SJSA1 (cell line): ENCODE data around the gene DND1. TPM values are rescaled to one million over a fixed set of nuclear protein-coding genes. Genes with fewer than 3 reads are reported as not detected.
"Not testable (repeated sequence)": the region's sequence is repeated elsewhere in the genome, so short reads cannot be mapped to it uniquely, and the experiment has no call there.

Source experiments
- DNase-seq, 2 experiments: peaks; one replicate each; pipeline ENCODE4 v3.0.0-alpha.2; 2015 to 2020; ENCODE audit warnings: low spot score in 2 of 2, low read depth in 1 of 2
- H3K27ac ChIP-seq: fragments of 250-450 bp; sonication (Bioruptor Pico); 2 replicates; pipeline ENCODE4 v1.5.1; 2020; ENCODE audit warnings: mild to moderate bottlenecking, moderate library complexity
- H3K27me3 ChIP-seq: fragments of 250-450 bp; sonication (Bioruptor Pico); replicated peaks from 2 replicates; pipeline ENCODE4 v1.5.1; 2020; ENCODE audit warnings: mild to moderate bottlenecking, moderate library complexity
- H3K36me3 ChIP-seq: fragments of 250-450 bp; sonication (Bioruptor Pico); 2 replicates; pipeline ENCODE4 v1.5.1; 2020; ENCODE audit warnings: mild to moderate bottlenecking
- H3K4me1 ChIP-seq: fragments of 250-450 bp; sonication (Bioruptor Pico); replicated peaks from 2 replicates; pipeline ENCODE4 v1.6.1; 2021; ENCODE audit warnings: mild to moderate bottlenecking
- H3K4me3 ChIP-seq: fragments of 250-450 bp; sonication (Bioruptor Pico); 2 replicates; pipeline ENCODE4 v1.5.1; 2020; ENCODE audit warnings: mild to moderate bottlenecking
- H3K9me3 ChIP-seq: fragments of 250-450 bp; sonication (Bioruptor Pico); replicated peaks from 2 replicates; pipeline ENCODE4 v1.5.1; 2020; ENCODE audit warnings: mild to moderate bottlenecking
- total RNA-seq: library from RNA; depleted of rRNA; stranded (reverse); fragments of >200 nt; shearing (Covaris generic); gene quantifications from 2 replicates; pipeline ENCODE4 v1.2.3, GENCODE V29; 2014; rRNA removed

Gene DND1
- total RNA-seq, 1 experiment from 2014 or later: 1.2 TPM

DNA sequence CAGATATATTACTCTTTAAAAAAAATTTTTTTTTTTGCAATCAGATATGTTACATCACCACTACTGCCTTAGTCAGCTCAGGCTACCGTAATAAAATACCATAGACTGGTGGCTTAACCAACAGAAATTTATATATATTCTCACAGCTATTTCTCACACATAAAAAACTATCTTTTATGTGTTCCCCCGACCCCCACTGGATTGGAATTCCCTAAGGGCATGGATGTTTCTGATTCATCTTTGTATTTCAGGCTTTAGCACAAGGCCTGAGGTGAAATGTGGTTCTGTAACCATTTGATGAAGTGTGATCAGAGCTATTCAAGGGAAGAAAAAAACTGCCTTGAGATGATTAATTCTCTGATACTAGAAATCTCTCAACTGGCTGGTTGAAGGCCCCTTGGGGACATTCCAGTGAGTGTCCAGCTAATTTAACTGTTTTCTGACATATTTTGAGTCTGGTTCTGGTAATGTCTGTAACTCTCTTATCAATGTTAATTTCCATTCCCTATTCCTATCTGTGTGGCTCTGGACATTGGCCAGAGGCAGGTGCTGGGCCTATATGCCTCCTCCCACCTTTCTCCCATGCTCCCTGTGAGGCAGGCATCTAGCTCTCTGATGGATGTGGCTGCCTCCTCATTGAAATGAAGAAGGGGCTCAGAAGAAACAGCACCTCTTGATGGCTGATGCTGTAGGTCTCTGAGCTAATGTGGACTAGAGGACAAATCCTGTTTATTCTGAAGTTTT lies 42.9 kb downstream of the DND1 start:
- no peak for DNase-seq
- H3K9me3 ChIP-seq: 0 out of 2 replicates have a peak, but pooled peaks cover 2% of the 10 kb centered on the region
- H3K36me3 ChIP-seq: no peaks in the 10 kb centered on the region
- peaks cover 20% of the 10 kb centered on the region for H3K4me1 ChIP-seq
- H3K4me3 ChIP-seq: no peak overlapping the region
- no peaks in the 10 kb centered on the region for H3K27me3 ChIP-seq
- H3K27ac ChIP-seq: no peak overlapping the region

DNA sequence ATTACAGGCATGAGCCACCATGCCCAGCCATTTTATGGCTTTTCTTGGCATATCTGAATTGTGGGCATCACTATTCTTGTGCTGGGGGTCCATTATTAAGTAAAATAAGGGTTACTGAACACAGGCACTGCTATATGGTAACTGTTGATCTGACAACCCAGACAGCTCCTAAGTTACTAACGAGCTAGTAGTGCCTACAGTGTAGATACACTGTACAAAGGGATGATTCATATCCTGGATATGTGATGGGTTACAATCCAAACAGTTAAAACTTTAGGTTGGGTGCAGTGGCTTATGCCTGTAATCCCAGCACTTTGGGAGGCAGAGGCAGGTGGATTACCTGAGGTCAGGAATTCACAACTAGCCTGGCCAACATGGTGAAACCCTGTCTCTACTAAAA lies 44.7 kb downstream of the DND1 start:
- no peaks in the 10 kb centered on the region for H3K27me3 ChIP-seq
- no peak overlapping the region for H3K4me3 ChIP-seq
- H3K36me3 ChIP-seq: no peaks in the 10 kb centered on the region
- H3K27ac ChIP-seq: peak overlapping the region; percentile 54
- 0 out of 2 replicates have a peak, but pooled peaks cover 2% of the 10 kb centered on the region for H3K9me3 ChIP-seq
- peak in 1 of 2 experiments; percentile 23 for DNase-seq
- H3K4me1 ChIP-seq: peaks cover 34% of the 10 kb centered on the region

DNA sequence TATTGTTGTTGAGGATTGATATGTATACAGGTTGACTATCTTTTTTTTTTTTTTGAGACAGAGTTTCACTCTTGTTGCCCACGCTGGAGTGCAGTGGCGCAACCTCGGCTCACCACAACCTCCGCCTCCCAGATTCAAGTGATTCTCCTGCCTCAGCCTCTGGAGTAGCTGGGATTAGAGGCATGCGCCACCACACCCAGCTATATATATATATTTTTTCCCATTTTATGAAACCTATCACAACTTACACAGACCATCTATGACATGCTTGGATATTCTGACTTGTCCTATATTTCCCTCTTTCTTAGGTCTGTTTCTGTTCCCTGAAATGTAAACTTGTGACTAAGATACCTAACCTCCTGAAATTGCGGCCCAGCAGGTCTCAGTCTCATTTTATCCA lies 45.4 kb downstream of the DND1 start:
- Histone ChIP-seq H3K4me3 (no peak overlapping the region), H3K36me3 (no peaks in the 10 kb centered on the region), H3K27ac (peak overlapping the region; percentile 54; the same call in 1 of the 2 replicates), H3K4me1 (peaks cover 28% of the 10 kb centered on the region), H3K9me3 (0 out of 2 replicates have a peak, but pooled peaks cover 2% of the 10 kb centered on the region), H3K27me3 (no peaks in the 10 kb centered on the region)
- peak in 1 of 2 experiments; percentile 8 for DNase-seq

- not testable (repeated sequence) for H3K27ac ChIP-seq, H3K4me3 ChIP-seq, H3K27me3 ChIP-seq, H3K36me3 ChIP-seq, H3K9me3 ChIP-seq
- peaks cover 22% of the 10 kb centered on the region for H3K4me1 ChIP-seq
- DNase-seq: peak in 1 of 2 experiments; percentile 38
Measured at GRCh38 chr5:140624886-140625285, 48.5 kb downstream of the DND1 start.

DNA sequence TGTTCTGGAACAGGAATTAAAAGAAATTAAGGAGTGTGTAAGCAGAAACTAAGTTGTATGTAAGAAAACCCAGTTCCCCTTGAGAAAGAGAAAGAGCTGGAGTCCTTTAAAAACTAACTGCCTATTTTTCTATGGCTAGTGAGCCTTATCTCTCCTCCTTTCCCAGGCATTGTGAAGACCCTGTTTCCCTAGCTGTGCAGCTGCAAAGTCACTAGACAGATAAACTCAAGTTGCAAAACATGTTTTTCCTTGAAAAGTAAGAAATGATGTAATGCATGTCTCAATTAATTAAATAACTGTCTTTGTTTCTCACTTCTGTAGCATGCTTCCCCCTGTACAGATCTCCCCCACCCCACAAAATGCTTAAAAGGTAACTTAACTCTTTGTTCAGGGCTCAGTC lies 50.3 kb downstream of the DND1 start:
- not testable (repeated sequence) for H3K27me3 ChIP-seq, H3K4me3 ChIP-seq, H3K36me3 ChIP-seq, DNase-seq, H3K9me3 ChIP-seq, H3K27ac ChIP-seq
- H3K4me1 ChIP-seq: peaks cover 15% of the 10 kb centered on the region

- Histone ChIP-seq H3K4me1 (peaks cover 15% of the 10 kb centered on the region), H3K27me3 (no peaks in the 10 kb centered on the region), H3K36me3 (no peaks in the 10 kb centered on the region), H3K27ac (no peak overlapping the region), H3K4me3 (no peak overlapping the region), H3K9me3 (0 out of 2 replicates have a peak, but pooled peaks cover 2% of the 10 kb centered on the region)
- peak in 1 of 2 experiments; percentile 10 for DNase-seq
Measured at GRCh38 chr5:140622301-140622700, 51.1 kb downstream of the DND1 start.

Other genes with a start within 250 kb of the DND1 start
- gene EIF4EBP3, start 125.9 kb downstream of the DND1 start, total RNA-seq: 1.4 TPM in 1 of 2 replicates, not detected in the other
- gene SRA1, start 116.1 kb downstream of the DND1 start, total RNA-seq: 76.0 and 81.9 TPM in 2 replicates
- gene APBB3, start 109.0 kb downstream of the DND1 start, total RNA-seq: 12.0 and 16.2 TPM in 2 replicates
- 56.7 and 65.8 TPM in 2 replicates for gene SLC35A4, start 108.7 kb downstream of the DND1 start, total RNA-seq
- 7.6 and 10.3 TPM in 2 replicates for gene CD14, start 40.4 kb downstream of the DND1 start, total RNA-seq
- 17.9 and 100 TPM in 2 replicates for gene TMCO6, start 34.1 kb downstream of the DND1 start, total RNA-seq
- 125 and 176 TPM in 2 replicates for gene NDUFA2, start 25.9 kb downstream of the DND1 start, total RNA-seq
- 130 and 154 TPM in 2 replicates for gene IK, start 25.7 kb downstream of the DND1 start, total RNA-seq
- gene WDR55, start 8.7 kb downstream of the DND1 start, total RNA-seq: 16.0 and 20.8 TPM in 2 replicates
- 133 and 135 TPM in 2 replicates for gene HARS1, start 17.8 kb upstream of the DND1 start, total RNA-seq
- 51.8 and 53.0 TPM in 2 replicates for gene HARS2, start 17.9 kb upstream of the DND1 start, total RNA-seq
- gene ZMAT2, start 26.9 kb upstream of the DND1 start, total RNA-seq: 99.1 and 114 TPM in 2 replicates
- gene PCDHA1, start 112.6 kb upstream of the DND1 start, total RNA-seq: not detected in 2 replicates
- not detected in 2 replicates for gene PCDHA2, start 121.3 kb upstream of the DND1 start, total RNA-seq
- 0.05 TPM in 1 of 2 replicates, not detected in the other for gene PCDHA3, start 127.5 kb upstream of the DND1 start, total RNA-seq
- 0.50 TPM in 1 of 2 replicates, not detected in the other for gene PCDHA4, start 133.5 kb upstream of the DND1 start, total RNA-seq
- not detected in 2 replicates for gene PCDHA5, start 148.0 kb upstream of the DND1 start, total RNA-seq
- not detected in 2 replicates for gene PCDHA6, start 154.4 kb upstream of the DND1 start, total RNA-seq
- gene PCDHA7, start 160.7 kb upstream of the DND1 start, total RNA-seq: 0.03 TPM in 1 of 2 replicates, not detected in the other
- gene PCDHA8, start 167.6 kb upstream of the DND1 start, total RNA-seq: 0.13 TPM in 1 of 2 replicates, not detected in the other
- under 0.01 TPM in 1 of 2 replicates, not detected in the other for gene PCDHA9, start 174.8 kb upstream of the DND1 start, total RNA-seq
- not detected in 2 replicates for gene PCDHA10, start 182.3 kb upstream of the DND1 start, total RNA-seq
- gene PCDHA11, start 195.4 kb upstream of the DND1 start, total RNA-seq: not detected in 2 replicates
- gene PCDHA12, start 201.7 kb upstream of the DND1 start, total RNA-seq: not detected in 2 replicates
- not detected in 2 replicates for gene PCDHA13, start 208.5 kb upstream of the DND1 start, total RNA-seq